ENCODE data around the gene MED25. TPM values are rescaled to one million over a fixed set of nuclear protein-coding genes. Genes with fewer than 3 reads are reported as not detected.

MED25 gene
- total and polyA plus RNA-seq, 2 of the 4 experiments (the other 2 are of a cell fraction): 4.7 to 38.5 TPM

GRCh38 chr19:49882643-49883042 is 64.6 kb downstream of the MED25 start:
- POLR2A ChIA-PET (ENCODE audit: unreplicated experiment): no interaction called here

More at GRCh38 chr19:49882643-49883042, 64.6 kb downstream of the MED25 start:
- H3K27me3 ChIP-seq (ENCODE audit: control insufficient read depth, insufficient read depth, low read length): no peaks in the 10 kb centered on the region
- H3K9me3 ChIP-seq (ENCODE audit: control insufficient read depth, insufficient read depth, low read length): peaks cover 6% of the 10 kb centered on the region; the same call in 1 of the 2 replicates
- no peak overlapping the region for H3K18ac ChIP-seq (ENCODE audit: low read depth, low read length)
- no peaks in the 10 kb centered on the region; the same call in 1 of the 2 replicates for H4K20me1 ChIP-seq (ENCODE audit: insufficient read depth, low read length)
- H3K4me1 ChIP-seq (ENCODE audit: control insufficient read depth, insufficient read depth, low read length): peaks cover 4% of the 10 kb centered on the region
- TF ChIP-seq RFX5 (IDR thresholded peaks at IDR 0.05; ENCODE audit: low read depth, low read length): no peak
- no peak for TF ChIP-seq MAFK (IDR thresholded peaks at IDR 0.05; ENCODE audit: low read depth, low read length)
- no peak for TF ChIP-seq MAZ (IDR thresholded peaks at IDR 0.05; ENCODE audit: borderline replicate concordance, low read depth, low read length)
- H2AK5ac ChIP-seq (ENCODE audit: low read depth, low read length): no peak overlapping the region
- no peak overlapping the region for H3K4ac ChIP-seq (ENCODE audit: low read depth, low read length)
- H2BK15ac ChIP-seq (ENCODE audit: low read depth, low read length): no peak overlapping the region
- intact Hi-C loops (cut with micrococcal nuclease) (no loop called here), in situ Hi-C loops (cut with MboI; ENCODE audit: low sequenced_read_pairs) (no loop called here), dilution Hi-C loops (cut with HindIII; ENCODE audit: low sequenced_read_pairs, unreplicated experiment) (no loop called here)
- DNase-seq (no peak), ATAC-seq (ENCODE audit: low read depth) (no peak)
- BruUV-seq (replicated peaks): no TSS peak
- H4K5ac ChIP-seq (ENCODE audit: low read depth, low read length): no peak overlapping the region
- H3K36me3 ChIP-seq (ENCODE audit: control insufficient read depth, insufficient read depth, low read length): peaks cover 61% of the 10 kb centered on the region
- no peak overlapping the region for H2BK20ac ChIP-seq (ENCODE audit: low read depth, low read length)
- 90% methylated on average over 7 of the region's 14 CpGs; no CpG with 5 or more reads in 1 of the 2 experiments for WGBS, 2 experiments (ENCODE audit: extremely low coverage in 2 of 2, insufficient read length in 1 of 2)
- H3K79me1 ChIP-seq (ENCODE audit: low read depth in 1 of 2, low read length in 2 of 2): peaks cover 14 to 28% of the 10 kb centered on the region in 2 experiments; a peak in 3 of 4 replicates
- H3K4me2 ChIP-seq (ENCODE audit: low read depth, low read length): no peak overlapping the region
- H2AK9ac ChIP-seq (replicated peaks; ENCODE audit: low read depth, low read length, poor library complexity): no peak overlapping the region
- no peak overlapping the region for H4K8ac ChIP-seq (ENCODE audit: low read depth in 2 of 2, low read length in 2 of 2)
- H3K4me3 ChIP-seq (ENCODE audit: insufficient read depth, low read depth, low read length): no peak overlapping the region
- H2BK120ac ChIP-seq (ENCODE audit: low read depth, low read length): no peak overlapping the region
- no peak overlapping the region for H4K91ac ChIP-seq (ENCODE audit: insufficient read depth, low read depth, low read length)
- H3K14ac ChIP-seq (replicated peaks; ENCODE audit: low read depth, low read length): no peak overlapping the region
- H2AFZ ChIP-seq (replicated peaks; ENCODE audit: low read length, poor library complexity): no peak overlapping the region
- H3K9ac ChIP-seq (ENCODE audit: low read depth, low read length): no peak overlapping the region
- peaks cover 6% of the 10 kb centered on the region; the same call in 1 of the 2 replicates for H3K9me1 ChIP-seq (ENCODE audit: insufficient read depth, low read length)
- CTCF ChIA-PET: no interaction called here
- no peak overlapping the region for H2BK5ac ChIP-seq (ENCODE audit: low read depth, low read length, poor library complexity, severe bottlenecking)
- H3K23ac ChIP-seq (ENCODE audit: low read depth, low read length): no peak overlapping the region
- H3K56ac ChIP-seq (ENCODE audit: extremely low read depth, insufficient read depth, low read length): no peak overlapping the region
- no peak overlapping the region for H3K27ac ChIP-seq (ENCODE audit: insufficient read depth, low read length)

All from IMR-90 (cell line).